K562 (cell line): ENCODE data around the gene UGT2B11. TPM values are rescaled to one million over a fixed set of nuclear protein-coding genes. Genes with fewer than 3 reads are reported as not detected.
A peak's percentile ranks its signal among the peaks of the same experiment; 100 is the strongest.
"Not testable (repeated sequence)": the region's sequence is repeated elsewhere in the genome, so short reads cannot be mapped to it uniquely, and the experiment has no call there.

Source experiments
- ATAC-seq: fragments of 200-7000 bp; cut with Tn5 transposase; 3 replicates; pipeline ENCODE4 v1.9.1; 2020; ENCODE audit warnings: moderate library complexity
- Bru-seq: library from RNA; stranded (reverse); fragments of 400-500 nt; gene quantifications from one replicate; lab custom pipeline; 2021; lab: Mats Ljungman, UMichigan
- BruChase-seq, 2 experiments: library from RNA; stranded (reverse); fragments of 400-500 nt; gene quantifications; one replicate each; lab custom pipeline; 2021; lab: Mats Ljungman, UMichigan
- BruUV-seq: library from RNA; stranded (reverse); fragments of 400-500 nt; replicated peaks from 2 replicates; lab custom pipeline; 2021; lab: Mats Ljungman, UMichigan
- CTCF ChIA-PET: fragments of 300-600 bp; formaldehyde crosslinking; extraction: SDS; loops from one replicate; lab custom pipeline; 2021; ENCODE audit warnings: low intra/inter-chr PET ratio; lab: Yijun Ruan, JAX
- POLR2A ChIA-PET: fragments of 300-600, 350-650 bp; sonication (Branson Sonifier 250); formaldehyde crosslinking; extraction: SDS; loops from one replicate; lab custom pipeline; 2021; ENCODE audit warnings: antibody characterized with exemption, inconsistent platforms; lab: Yijun Ruan, JAX
- DNase-seq, 4 experiments: peaks; one replicate each; pipeline versions ENCODE4 v3.0.0 to v3.0.0-alpha.2; 2011 to 2018; ENCODE audit warnings: low spot score in 3 of 4, mixed read lengths in 3 of 4; ENCODE audit errors: extremely low read depth in 1 of 4
- FAIRE-seq: peaks from 2 replicates; lab custom pipeline; 2011; peaks lifted over from hg19 to GRCh38; lab: Jason Lieb, UNC
- H2AFZ ChIP-seq: 2 replicates; pipeline ENCODE4 v1.6.0; 2011; ENCODE audit warnings: low read depth, low read length, control low read depth, inconsistent platforms
- H3K27ac ChIP-seq: fragments of 200-600 bp; 3 replicates; pipeline ENCODE4 v1.8.0; 2011; ENCODE audit warnings: low read depth, mild to moderate bottlenecking, control low read depth, inconsistent platforms, low read length, moderate library complexity, mixed read lengths; ENCODE audit errors: extremely low read depth
- H3K27me3 ChIP-seq, 2 experiments: fragments of 300-600 bp in 1 of 2; 2 replicates in 1 of 2; 3 replicates in 1 of 2; pipeline versions ENCODE4 v1.6.0 to v1.8.0; 2011; ENCODE audit warnings: inconsistent platforms in 2 of 2, low read length in 2 of 2, mild to moderate bottlenecking in 1 of 2, mixed read lengths in 1 of 2, moderate library complexity in 1 of 2; ENCODE audit not compliant: control insufficient read depth in 2 of 2, insufficient read depth in 2 of 2
- H3K36me3 ChIP-seq: fragments of 300-600 bp; 3 replicates; pipeline ENCODE4 v1.8.0; 2011; ENCODE audit warnings: mild to moderate bottlenecking, low read length, inconsistent platforms; ENCODE audit not compliant: control insufficient read depth, insufficient read depth
- H3K4me1 ChIP-seq, 2 experiments: fragments of 200-600 bp in 1 of 2; replicated peaks in 1 of 2; 2 replicates in 1 of 2; 3 replicates in 1 of 2; pipeline versions ENCODE4 v1.5.1 to v1.8.0; 2011; ENCODE audit warnings: inconsistent platforms in 2 of 2, low read length in 2 of 2, mild to moderate bottlenecking in 1 of 2, mixed read lengths in 1 of 2, moderate library complexity in 1 of 2; ENCODE audit not compliant: control insufficient read depth in 2 of 2, insufficient read depth in 2 of 2
- H3K4me2 ChIP-seq: 2 replicates; pipeline ENCODE4 v1.6.1; 2011; ENCODE audit warnings: low read length, control low read depth, inconsistent platforms, mixed read lengths; ENCODE audit not compliant: insufficient read depth
- H3K4me3 ChIP-seq: fragments of 200-600 bp; sonication (generic), shearing (Covaris generic); 2 replicates; pipeline ENCODE4 v1.5.1; 2016; ENCODE audit warnings: control low read depth, inconsistent platforms
- H3K79me2 ChIP-seq: fragments of 200-600 bp; 3 replicates; pipeline ENCODE4 v1.8.0; 2011; ENCODE audit warnings: low read length, inconsistent platforms; ENCODE audit not compliant: control insufficient read depth, insufficient read depth
- H3K9ac ChIP-seq, 2 experiments: 2 replicates each; pipeline versions ENCODE4 v1.6.0 to v1.6.1; 2011; ENCODE audit warnings: low read depth in 2 of 2, low read length in 2 of 2, control low read depth in 1 of 2, inconsistent platforms in 1 of 2, mild to moderate bottlenecking in 1 of 2, mixed read lengths in 1 of 2; ENCODE audit not compliant: insufficient read depth in 1 of 2
- H3K9me1 ChIP-seq: one replicate; pipeline ENCODE4 v1.6.0; 2011; ENCODE audit warnings: inconsistent platforms, mild to moderate bottlenecking, low read length, moderate library complexity; ENCODE audit not compliant: control insufficient read depth, insufficient read depth
- H3K9me3 ChIP-seq: replicated peaks from 2 replicates; pipeline ENCODE4 v1.5.1; 2011; ENCODE audit warnings: low read depth, low read length, inconsistent platforms; ENCODE audit not compliant: control insufficient read depth, insufficient read depth
- H4K20me1 ChIP-seq: replicated peaks from 2 replicates; pipeline ENCODE4 v1.6.1; 2011; ENCODE audit warnings: low read length, inconsistent platforms, mixed read lengths; ENCODE audit not compliant: control insufficient read depth, insufficient read depth
- CEBPB ChIP-seq: fragments of 450-650 bp; IDR thresholded peaks from 2 replicates; pipeline ENCODE4 v1.6.1; 2016; ENCODE audit warnings: missing genetic modification characterization, missing compliant biosample characterization
- IRF2 ChIP-seq: sonication (generic); formaldehyde crosslinking; IDR thresholded peaks from 2 replicates; pipeline ENCODE4 v1.8.1; 2022; ENCODE audit warnings: mild to moderate bottlenecking, missing genetic modification reagents
- KDM2B ChIP-seq: fragments of 250-450 bp; sonication (Bioruptor Pico); IDR thresholded peaks from 2 replicates; pipeline ENCODE4 v1.8.0; 2021; ENCODE audit warnings: mild to moderate bottlenecking, moderate library complexity
- ZNF124 ChIP-seq: sonication (generic); formaldehyde crosslinking; IDR thresholded peaks from 2 replicates; pipeline ENCODE4 v1.8.1; 2022; ENCODE audit warnings: missing genetic modification reagents
- WGBS: fragments of 100-300 bp; shearing (Covaris generic); methylation state at CpG from one replicate; pipeline ENCODE4 v1.1.6; 2016; ENCODE audit warnings: low coverage, mixed read lengths; ENCODE audit not compliant: insufficient coverage; ENCODE audit errors: missing lambda C conversion rate; 5-methylcytosine and 5-hydroxymethylcytosine counted together
- in situ Hi-C: fragments of 300-500 bp; cut with MboI; formaldehyde crosslinking; loops from 4 replicates; pipeline ENCODE4 v1.15.0; 2018; ENCODE audit warnings: inconsistent platforms, mixed read lengths
- intact Hi-C: fragments of 100-400 bp; cut with micrococcal nuclease; formaldehyde crosslinking; loops from 2 replicates; pipeline ENCODE4 v1.14.2; 2022
- long read RNA-seq, 3 experiments: library from polyadenylated mRNA in 2 of 3; library from RNA in 1 of 3; unstranded in 2 of 3; stranded (forward) in 1 of 3; transcript quantifications; one replicate each; pipeline ENCODE4 v2.0.0, GENCODE V29; 2019 to 2022
- polyA minus RNA-seq, 3 experiments: library from RNA; depleted of rRNA, polyadenylated mRNA; stranded (reverse); fragments of >200 nt; gene quantifications; 2 replicates each; pipeline ENCODE4 v1.2.3, GENCODE V29; 2011
- polyA plus RNA-seq, 8 experiments: library from polyadenylated mRNA; depleted of rRNA in 4 of 8; stranded (reverse) in 5 of 8; unstranded in 3 of 8; fragments of >200 nt; fragmentation: Nextera tagmentation in 2 of 8; fragmentation: Illumina TruSeq in 1 of 8; extraction: Ambion mirVana in 2 of 8; extraction: Trizol in 1 of 8; gene quantifications; 2 replicates each; pipeline versions ENCODE4 v1.2.1 to v1.2.3, GENCODE V29; 2011 to 2014; ENCODE audit warnings: inconsistent platforms in 1 of 8, missing spikeins in 1 of 8
- total RNA-seq, 7 experiments: library from RNA; depleted of rRNA in 6 of 7; stranded (reverse); fragments of >200 nt in 6 of 7; fragmentation: Illumina TruSeq in 2 of 7; extraction: Trizol in 2 of 7; gene quantifications; 2 replicates each; pipeline versions ENCODE4 v1.2.1 to v1.2.3, GENCODE V29; 2011 to 2021; ENCODE audit warnings: low replicate concordance in 1 of 7
- TF ChIP-seq, protein P1 (sequence below): IDR thresholded peaks from 2 replicates; pipeline ENCODE4 v1.6.1; 2011; ENCODE audit not compliant: insufficient read length; ENCODE audit errors: extremely low read depth
- TF ChIP-seq, protein P2 (sequence below): fragments of 250-450 bp; sonication (Bioruptor Pico); IDR thresholded peaks from 2 replicates; pipeline ENCODE4 v1.5.0; 2022; ENCODE audit warnings: mild to moderate bottlenecking

Gene UGT2B11
- total RNA-seq (2011; cell fraction: chromatin; rRNA removed; ENCODE audit: low replicate concordance) = not detected in 2 replicates
- not detected in 2 replicates for total RNA-seq (2011; cell fraction: nucleolus; rRNA removed)
- not detected in 2 replicates for total RNA-seq (2011; cell fraction: nucleoplasm; rRNA removed)
- total RNA-seq (2014; rRNA removed) = not detected in 2 replicates
- not detected in 2 replicates for total RNA-seq (2014; rRNA removed; fragmentation: Illumina TruSeq; extraction: Trizol)
- total RNA-seq (2015; rRNA removed; fragmentation: Illumina TruSeq; extraction: Trizol) = not detected in 2 replicates
- total RNA-seq (2021) = not detected in 2 replicates
- polyA plus RNA-seq (2011; rRNA removed) = 0.06 and 0.08 TPM in 2 replicates
- 0.06 and 0.15 TPM in 2 replicates for polyA plus RNA-seq (2011; cell fraction: cytosol; rRNA removed)
- 0.17 TPM in 1 of 2 replicates, not detected in the other for polyA plus RNA-seq (2011; cell fraction: nucleus; rRNA removed)
- polyA plus RNA-seq (2012) = not detected in 2 replicates
- not detected in 2 replicates for polyA plus RNA-seq (2014; fragmentation: Illumina TruSeq; extraction: Trizol)
- polyA plus RNA-seq (2014; fragmentation: Nextera tagmentation; extraction: Ambion mirVana) = not detected
- not detected in 2 replicates for polyA plus RNA-seq (2014; rRNA removed)
- not detected in 2 replicates for polyA minus RNA-seq (2011; rRNA and poly(A)+ RNA removed)
- polyA minus RNA-seq (2011; cell fraction: cytosol; rRNA and poly(A)+ RNA removed) = not detected in 2 replicates
- not detected in 2 replicates for polyA minus RNA-seq (2011; cell fraction: nucleus; rRNA and poly(A)+ RNA removed)
- Bru-seq, nascent RNA = not detected
- percentile 13 among the genes with signal in this experiment for BruChase-seq, experiment 1, labeled RNA remaining after a 2-hour chase
- percentile 7 among the genes with signal in this experiment for BruChase-seq, experiment 2, labeled RNA remaining after a 6-hour chase
- long read RNA-seq, experiment 1 = 0 reads
- long read RNA-seq, experiment 2 = 0 reads
- long read RNA-seq, experiment 3 = 0 reads

DNA sequence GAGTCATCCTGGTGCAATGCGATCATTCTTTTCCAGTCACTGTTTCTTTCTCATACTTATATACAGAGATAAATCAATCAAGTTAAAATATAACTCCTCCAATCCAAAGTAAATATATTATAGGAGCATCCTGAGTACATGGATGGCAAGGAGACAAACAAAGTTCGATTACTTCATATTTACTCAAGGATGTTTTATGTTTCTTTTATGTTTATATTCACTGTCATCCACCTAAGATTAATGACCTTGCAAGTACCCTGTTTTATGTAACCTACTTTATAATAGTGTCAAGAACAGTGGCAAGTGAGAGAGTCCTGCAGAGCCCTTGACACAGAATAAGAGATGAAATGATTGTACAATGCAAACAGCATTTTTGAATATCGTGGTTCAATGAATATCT is at the start of gene UGT2B11:
UGT2B11 (minus strand) TSS at position 33 of the 400 bp plus-strand sequence; CDS start at position 7, 26 bp downstream.
- no peak for ATAC-seq
- BruUV-seq = no TSS peak
- Histone ChIP-seq H3K27ac (no peak within 1 kb of the TSS), H3K36me3 (no peaks in the 10 kb centered on the region), H3K9ac (no peak within 1 kb of the TSS), H4K20me1 (no peaks in the 10 kb centered on the region), H3K79me2 (no peaks in the 10 kb centered on the region), H3K27me3 (no peaks in the 10 kb centered on the region), H3K4me2 (no peak within 1 kb of the TSS), H3K4me1 (no peaks in the 10 kb centered on the region), H3K9me3 (no peaks in the 10 kb centered on the region), H3K4me3 (no peak within 1 kb of the TSS), H2AFZ (no peak within 1 kb of the TSS), H3K9me1 (no peaks in the 10 kb centered on the region)
- TF ChIP-seq, protein P1, sequence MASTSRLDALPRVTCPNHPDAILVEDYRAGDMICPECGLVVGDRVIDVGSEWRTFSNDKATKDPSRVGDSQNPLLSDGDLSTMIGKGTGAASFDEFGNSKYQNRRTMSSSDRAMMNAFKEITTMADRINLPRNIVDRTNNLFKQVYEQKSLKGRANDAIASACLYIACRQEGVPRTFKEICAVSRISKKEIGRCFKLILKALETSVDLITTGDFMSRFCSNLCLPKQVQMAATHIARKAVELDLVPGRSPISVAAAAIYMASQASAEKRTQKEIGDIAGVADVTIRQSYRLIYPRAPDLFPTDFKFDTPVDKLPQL = no peak
- TF ChIP-seq ZNF124 (no peak), CEBPB (tag) (no peak), IRF2 (no peak), KDM2B (no peak)
- TF ChIP-seq, protein P2, sequence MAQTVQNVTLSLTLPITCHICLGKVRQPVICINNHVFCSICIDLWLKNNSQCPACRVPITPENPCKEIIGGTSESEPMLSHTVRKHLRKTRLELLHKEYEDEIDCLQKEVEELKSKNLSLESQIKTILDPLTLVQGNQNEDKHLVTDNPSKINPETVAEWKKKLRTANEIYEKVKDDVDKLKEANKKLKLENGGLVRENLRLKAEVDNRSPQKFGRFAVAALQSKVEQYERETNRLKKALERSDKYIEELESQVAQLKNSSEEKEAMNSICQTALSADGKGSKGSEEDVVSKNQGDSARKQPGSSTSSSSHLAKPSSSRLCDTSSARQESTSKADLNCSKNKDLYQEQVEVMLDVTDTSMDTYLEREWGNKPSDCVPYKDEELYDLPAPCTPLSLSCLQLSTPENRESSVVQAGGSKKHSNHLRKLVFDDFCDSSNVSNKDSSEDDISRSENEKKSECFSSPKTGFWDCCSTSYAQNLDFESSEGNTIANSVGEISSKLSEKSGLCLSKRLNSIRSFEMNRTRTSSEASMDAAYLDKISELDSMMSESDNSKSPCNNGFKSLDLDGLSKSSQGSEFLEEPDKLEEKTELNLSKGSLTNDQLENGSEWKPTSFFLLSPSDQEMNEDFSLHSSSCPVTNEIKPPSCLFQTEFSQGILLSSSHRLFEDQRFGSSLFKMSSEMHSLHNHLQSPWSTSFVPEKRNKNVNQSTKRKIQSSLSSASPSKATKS (CRISPR knock-in tag) = no peak
- FAIRE-seq = no peak
- intact Hi-C loops = no loop called here
- no peak for DNase-seq
- CTCF ChIA-PET = no interaction called here
- in situ Hi-C loops = no loop called here
- POLR2A ChIA-PET = interaction anchor here (0.7 kb wide), 1 partner anchor 23 kb away, joined by 3 read pairs; no protein-coding TSS in a partner anchor
- WGBS = 5% methylated on average over 3 of the region's 3 CpGs

DNA sequence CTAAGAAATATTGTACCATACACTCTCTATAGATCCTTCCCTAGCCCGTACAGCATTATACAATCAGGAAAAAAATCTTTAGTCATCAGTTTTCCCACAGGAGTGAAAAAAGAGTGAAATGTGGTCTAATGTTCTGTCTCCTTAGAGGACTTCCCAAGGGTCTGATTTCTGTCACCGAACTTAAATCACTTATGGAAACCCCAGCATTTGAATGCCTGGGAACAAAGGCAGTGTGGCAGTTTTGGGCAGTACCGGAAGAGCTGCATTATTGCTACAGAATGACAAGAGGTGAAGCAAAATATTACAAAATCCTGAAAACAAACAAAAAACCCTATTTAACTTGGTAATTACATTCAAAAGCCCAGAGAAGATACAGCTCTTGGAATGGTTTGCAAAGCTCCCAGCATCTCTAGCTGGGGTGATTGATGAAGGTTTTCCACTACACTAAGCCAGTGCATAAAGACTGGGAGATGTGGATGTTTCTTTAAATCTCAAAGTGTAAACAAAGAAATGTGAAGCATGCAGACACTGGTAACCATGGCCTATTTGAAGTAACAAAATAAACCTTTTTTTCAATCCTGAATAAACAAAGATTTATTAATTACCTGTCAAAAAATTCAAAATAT is 38.7 kb upstream of the UGT2B11 start:
- BruUV-seq, FAIRE-seq, H3K79me2 ChIP-seq, H3K27me3 ChIP-seq, H3K4me2 ChIP-seq, CTCF ChIA-PET, H3K36me3 ChIP-seq, ATAC-seq, H3K9ac ChIP-seq, DNase-seq, H3K4me3 ChIP-seq, H2AFZ ChIP-seq, H3K4me1 ChIP-seq, H4K20me1 ChIP-seq, H3K9me1 ChIP-seq, POLR2A ChIA-PET, in situ Hi-C loops, H3K9me3 ChIP-seq, H3K27ac ChIP-seq: not testable (repeated sequence)
- 21% methylated on average over 3 of the region's 3 CpGs for WGBS
- intact Hi-C loops = loop anchor here (10.0 kb wide), 1 partner anchor 122 kb away; no protein-coding TSS in a partner anchor
